ENCODE data around the gene NRG2. TPM values are rescaled to one million over a fixed set of nuclear protein-coding genes. Genes with fewer than 3 reads are reported as not detected.
A peak's percentile ranks its signal among the peaks of the same experiment; 100 is the strongest.

NRG2 gene
- total RNA-seq, 1 experiment from 2014 or later: 3.5 TPM

- no peak for DNase-seq (ENCODE audit: low spot score)
Observed at GRCh38 chr5:139812836-139813805, 230.0 kb downstream of the NRG2 start.

GRCh38 chr5:139812323-139812722 is 230.8 kb downstream of the NRG2 start:
- DNase-seq (ENCODE audit: low spot score): no peak

- no peak for DNase-seq (ENCODE audit: low spot score)
Observed at GRCh38 chr5:139811274-139811607, 231.9 kb downstream of the NRG2 start.

GRCh38 chr5:139810341-139811273 is 232.5 kb downstream of the NRG2 start:
- DNase-seq (ENCODE audit: low spot score): no peak

- DNase-seq (ENCODE audit: low spot score): no peak
Observed at GRCh38 chr5:139809331-139809810, 233.7 kb downstream of the NRG2 start.

- DNase-seq (ENCODE audit: low spot score): peak; percentile 21
Observed at GRCh38 chr5:139808481-139809330, 234.4 kb downstream of the NRG2 start.

GRCh38 chr5:139807647-139808030 is 235.5 kb downstream of the NRG2 start:
- DNase-seq (ENCODE audit: low spot score): no peak

GRCh38 chr5:139806726-139807646 is 236.1 kb downstream of the NRG2 start:
- no peak for DNase-seq (ENCODE audit: low spot score)

- no peak for DNase-seq (ENCODE audit: low spot score)
Observed at GRCh38 chr5:139806111-139806510, 237.0 kb downstream of the NRG2 start.

- no peak for DNase-seq (ENCODE audit: low spot score)
Observed at GRCh38 chr5:139805545-139805944, 237.6 kb downstream of the NRG2 start.

- no peak for DNase-seq (ENCODE audit: low spot score)
Observed at GRCh38 chr5:139804800-139805397, 238.2 kb downstream of the NRG2 start.

GRCh38 chr5:139803978-139804377 is 239.1 kb downstream of the NRG2 start:
- DNase-seq (ENCODE audit: low spot score): no peak

- no peak for DNase-seq (ENCODE audit: low spot score)
Observed at GRCh38 chr5:139799359-139799758, 243.7 kb downstream of the NRG2 start.

- no peak for DNase-seq (ENCODE audit: low spot score)
Observed at GRCh38 chr5:139798883-139799282, 244.2 kb downstream of the NRG2 start.

- no peak for DNase-seq (ENCODE audit: low spot score)
Observed at GRCh38 chr5:139797856-139798510, 245.1 kb downstream of the NRG2 start.

- DNase-seq (ENCODE audit: low spot score): no peak
Observed at GRCh38 chr5:139797335-139797734, 245.8 kb downstream of the NRG2 start.
